Stimulated activated CD8-positive, alpha-beta memory T cell treated with anti-CD3 and anti-CD28 coated beads, Interleukin-15, amount 100 ng/mL, for 24 hours (primary cell): Measurements from ENCODE around the gene SMC6.
A peak's percentile ranks its signal among the peaks of the same experiment; 100 is the strongest.

Experiments
- DNase-seq: peaks from one replicate; pipeline ENCODE4 v3.0.0-alpha.2; 2020; ENCODE audit warnings: low read depth

Gene SMC6, protein sequence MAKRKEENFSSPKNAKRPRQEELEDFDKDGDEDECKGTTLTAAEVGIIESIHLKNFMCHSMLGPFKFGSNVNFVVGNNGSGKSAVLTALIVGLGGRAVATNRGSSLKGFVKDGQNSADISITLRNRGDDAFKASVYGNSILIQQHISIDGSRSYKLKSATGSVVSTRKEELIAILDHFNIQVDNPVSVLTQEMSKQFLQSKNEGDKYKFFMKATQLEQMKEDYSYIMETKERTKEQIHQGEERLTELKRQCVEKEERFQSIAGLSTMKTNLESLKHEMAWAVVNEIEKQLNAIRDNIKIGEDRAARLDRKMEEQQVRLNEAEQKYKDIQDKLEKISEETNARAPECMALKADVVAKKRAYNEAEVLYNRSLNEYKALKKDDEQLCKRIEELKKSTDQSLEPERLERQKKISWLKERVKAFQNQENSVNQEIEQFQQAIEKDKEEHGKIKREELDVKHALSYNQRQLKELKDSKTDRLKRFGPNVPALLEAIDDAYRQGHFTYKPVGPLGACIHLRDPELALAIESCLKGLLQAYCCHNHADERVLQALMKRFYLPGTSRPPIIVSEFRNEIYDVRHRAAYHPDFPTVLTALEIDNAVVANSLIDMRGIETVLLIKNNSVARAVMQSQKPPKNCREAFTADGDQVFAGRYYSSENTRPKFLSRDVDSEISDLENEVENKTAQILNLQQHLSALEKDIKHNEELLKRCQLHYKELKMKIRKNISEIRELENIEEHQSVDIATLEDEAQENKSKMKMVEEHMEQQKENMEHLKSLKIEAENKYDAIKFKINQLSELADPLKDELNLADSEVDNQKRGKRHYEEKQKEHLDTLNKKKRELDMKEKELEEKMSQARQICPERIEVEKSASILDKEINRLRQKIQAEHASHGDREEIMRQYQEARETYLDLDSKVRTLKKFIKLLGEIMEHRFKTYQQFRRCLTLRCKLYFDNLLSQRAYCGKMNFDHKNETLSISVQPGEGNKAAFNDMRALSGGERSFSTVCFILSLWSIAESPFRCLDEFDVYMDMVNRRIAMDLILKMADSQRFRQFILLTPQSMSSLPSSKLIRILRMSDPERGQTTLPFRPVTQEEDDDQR

DNA sequence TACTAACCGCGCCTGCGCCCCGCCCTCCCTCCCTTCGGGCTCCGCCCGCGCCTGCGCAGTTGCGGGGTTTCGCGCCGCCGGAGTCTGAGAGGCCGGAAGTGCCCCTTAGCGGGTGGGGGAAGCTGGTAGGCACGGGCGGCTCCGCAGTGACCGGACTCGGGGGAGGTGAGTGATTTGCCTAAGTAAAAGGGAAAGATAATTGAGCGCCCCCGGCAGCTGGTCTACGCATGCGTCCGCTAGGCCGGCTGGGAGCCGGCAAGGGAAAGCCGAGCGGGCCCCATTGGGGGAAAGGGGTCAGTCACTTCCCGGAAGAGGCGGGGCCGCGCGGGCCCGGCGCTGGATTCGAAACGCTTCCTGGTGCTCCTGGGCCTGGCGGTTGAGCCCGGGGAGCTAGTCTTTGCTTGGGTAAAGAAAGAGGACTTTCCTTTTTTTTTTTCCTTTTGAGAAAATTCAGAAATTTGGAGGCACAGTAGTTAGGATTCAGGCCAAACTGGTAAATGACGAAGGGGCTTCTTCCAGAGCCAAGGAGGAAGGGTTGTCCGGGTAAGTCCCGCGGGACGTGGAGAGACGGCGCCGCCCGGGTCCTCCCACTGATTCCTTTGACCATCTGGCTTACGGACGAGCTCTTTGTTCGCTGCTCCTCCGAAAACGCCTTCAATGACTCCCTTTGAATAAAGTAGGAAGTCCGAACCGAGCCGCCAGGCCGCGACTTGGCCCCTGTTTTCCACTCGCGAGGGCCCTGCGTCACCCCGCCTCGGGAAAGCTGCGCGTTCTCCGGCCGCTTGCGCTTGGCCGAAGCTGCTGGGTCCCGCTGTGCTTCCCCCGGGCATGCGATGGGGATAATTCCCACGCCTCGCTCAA is at the start of gene SMC6, which contains the start of gene GEN1:
TSS of gene SMC6 (minus strand) at position 8 of the 861 bp plus-strand sequence. CDS start 7,864 bp downstream, outside the sequence.
TSS of gene GEN1 (plus strand) at position 336 of the 861 bp plus-strand sequence. CDS start 5,806 bp downstream, outside the sequence.
- DNase-seq, result peak; percentile 89

DNA sequence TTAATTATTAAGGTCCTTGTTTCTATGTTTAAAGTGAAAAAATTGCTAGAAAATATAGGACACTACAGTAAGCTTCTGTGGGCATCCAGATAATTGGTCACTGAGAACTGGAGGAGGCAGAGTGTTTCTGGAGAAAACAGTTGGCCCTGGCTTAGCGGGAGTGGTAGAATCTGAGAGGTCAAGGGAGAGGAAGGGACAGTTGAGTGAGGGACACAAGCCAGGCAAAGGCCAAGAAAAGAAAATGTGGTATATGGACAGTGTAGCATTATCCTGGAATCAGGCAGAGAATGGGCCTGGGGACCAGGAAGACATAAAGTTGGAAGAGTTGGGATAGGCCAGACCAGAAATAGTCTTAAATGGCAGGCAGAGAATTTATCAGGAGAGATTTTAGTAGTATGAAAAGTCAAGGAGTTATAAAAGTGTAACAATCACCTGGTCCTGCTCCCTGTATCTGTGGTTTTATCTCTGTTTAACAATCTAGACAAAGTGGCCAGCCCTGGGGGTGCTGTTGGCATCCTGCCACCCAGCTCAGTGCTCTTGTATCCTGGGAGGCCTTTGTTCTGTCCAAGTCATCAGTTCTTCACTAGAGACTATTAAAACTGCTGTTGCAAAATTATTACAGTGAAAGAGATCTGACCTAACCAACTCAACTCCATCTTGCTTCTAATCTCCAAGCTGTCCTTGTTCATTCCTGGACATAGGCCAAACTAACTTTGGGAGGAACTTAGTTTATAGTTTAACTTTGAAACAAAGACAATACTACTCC is 47.3 kb upstream of the SMC6 start:
- no peak for DNase-seq

DNA sequence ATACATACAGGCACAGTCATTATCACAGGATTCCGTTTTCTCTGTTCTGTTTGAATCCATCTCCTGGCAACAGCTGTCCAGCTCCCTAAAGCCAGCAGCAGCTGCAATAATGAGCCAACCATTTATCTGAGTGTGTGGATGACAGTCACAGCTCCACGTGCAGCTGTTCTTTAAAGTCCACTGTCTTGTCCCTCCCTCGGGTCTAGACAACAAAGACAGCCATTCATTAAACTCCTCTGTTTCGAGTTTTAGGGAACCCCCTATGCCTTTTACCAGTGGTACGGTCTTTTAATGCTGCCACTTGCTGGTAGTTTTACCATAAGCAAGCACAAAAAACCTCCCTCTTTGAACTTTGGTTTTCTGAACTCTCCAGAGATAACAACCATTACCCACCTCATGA is 46.6 kb upstream of the SMC6 start:
- DNase-seq, result no peak

DNA sequence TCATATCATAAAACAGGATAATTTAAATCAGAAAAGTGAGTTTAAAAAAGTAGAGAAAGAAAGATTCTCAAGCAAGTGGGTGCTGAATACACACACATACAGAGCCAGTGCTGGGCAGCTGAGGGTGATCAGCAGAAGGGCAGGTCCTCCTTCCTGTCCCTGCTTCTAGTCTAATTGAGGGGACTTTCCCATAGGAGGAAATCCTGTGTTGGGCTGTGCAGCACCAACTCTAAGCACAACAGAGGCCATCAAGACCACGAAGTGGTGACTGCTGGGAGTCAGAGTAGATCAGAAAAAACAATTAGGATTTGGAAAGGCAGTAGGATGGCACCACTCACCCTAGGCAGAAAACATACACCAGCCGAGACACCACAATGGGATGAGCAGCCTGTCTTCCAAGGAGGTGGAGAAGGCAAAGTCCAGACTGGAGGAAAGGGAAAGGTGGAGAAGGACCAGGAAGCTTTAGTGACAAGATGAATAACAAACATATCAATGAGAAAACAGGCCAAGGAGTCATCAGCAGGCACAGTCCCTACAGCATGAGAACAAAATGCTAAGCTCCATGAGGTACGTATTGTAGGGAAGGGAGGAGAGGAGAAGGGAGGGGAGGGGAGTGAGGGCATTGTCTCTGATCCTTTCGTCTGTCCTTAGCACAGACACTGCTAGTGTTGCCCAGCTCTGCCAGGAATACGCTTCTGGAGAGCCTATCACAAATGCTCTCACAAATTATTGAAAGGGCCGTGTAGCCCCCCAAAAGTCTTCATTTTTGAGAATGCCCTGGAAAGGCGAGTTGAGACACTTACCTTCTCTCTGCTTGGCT is 45.9 kb upstream of the SMC6 start:
- DNase-seq, result no peak

DNA sequence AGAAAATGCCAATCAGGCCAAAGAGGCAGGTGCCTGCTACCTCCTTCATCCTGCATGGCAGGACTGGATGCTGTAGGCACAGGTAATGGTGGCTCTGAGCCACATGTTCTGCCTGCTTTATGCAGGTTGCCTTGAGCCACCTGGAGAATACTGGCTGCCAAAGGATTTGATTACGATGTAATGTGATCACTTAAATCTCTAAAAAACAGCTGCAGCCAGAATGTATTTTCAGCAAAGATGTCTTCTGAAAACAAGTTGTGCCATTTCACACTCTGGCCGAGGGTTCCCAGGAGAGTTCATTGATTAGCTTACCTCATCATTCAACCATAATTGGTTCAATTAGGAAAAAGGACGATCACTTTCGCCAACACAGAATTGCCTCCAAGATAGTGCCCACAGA is 44.7 kb upstream of the SMC6 start:
- DNase-seq, result no peak

DNA sequence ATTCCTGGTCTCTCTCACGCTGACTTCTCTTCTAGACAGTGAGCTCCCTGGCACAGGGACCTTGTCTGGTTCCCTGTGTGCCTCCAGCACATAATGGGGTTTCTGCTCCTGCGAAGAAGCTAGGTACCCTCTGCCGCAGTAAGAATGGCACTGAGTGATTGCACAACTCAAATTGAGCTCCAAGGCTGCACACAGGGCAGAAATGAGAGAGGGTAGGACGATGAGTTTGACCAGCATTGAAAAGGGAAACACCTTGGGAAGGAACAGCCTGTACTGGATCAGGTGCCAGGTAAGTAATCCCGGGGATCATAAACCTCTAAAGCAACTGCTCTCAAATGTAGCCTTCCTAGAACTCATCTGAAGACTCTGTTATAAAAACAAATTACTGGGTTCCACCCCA is 41.7 kb upstream of the SMC6 start:
- no peak for DNase-seq

DNA sequence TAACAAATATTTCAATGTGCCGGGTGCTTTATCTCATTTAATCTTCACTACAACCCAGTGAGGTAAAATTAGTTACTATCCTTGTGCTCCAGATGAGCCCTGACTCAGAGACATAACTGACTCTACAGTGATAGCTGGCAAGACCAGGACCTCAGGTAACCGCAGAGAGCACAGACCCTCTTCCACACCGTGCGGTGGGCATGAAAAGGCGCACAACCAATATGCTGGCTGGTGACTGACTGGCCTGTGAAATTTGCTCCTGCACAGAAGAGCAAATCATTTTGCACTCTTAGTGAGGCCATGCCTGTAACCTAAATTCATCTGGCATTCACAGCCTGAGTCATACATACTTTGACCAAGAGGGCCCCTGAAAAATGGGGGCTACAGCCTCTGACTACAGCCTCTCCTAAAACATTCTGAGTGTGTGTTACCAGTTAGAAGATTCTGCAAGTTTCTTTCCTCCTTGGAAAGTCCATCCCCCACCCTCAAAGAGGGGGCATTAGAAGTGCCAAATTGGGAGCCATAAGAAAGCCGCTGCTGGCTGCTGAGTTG is 40.3 kb upstream of the SMC6 start:
- DNase-seq, result no peak

DNA sequence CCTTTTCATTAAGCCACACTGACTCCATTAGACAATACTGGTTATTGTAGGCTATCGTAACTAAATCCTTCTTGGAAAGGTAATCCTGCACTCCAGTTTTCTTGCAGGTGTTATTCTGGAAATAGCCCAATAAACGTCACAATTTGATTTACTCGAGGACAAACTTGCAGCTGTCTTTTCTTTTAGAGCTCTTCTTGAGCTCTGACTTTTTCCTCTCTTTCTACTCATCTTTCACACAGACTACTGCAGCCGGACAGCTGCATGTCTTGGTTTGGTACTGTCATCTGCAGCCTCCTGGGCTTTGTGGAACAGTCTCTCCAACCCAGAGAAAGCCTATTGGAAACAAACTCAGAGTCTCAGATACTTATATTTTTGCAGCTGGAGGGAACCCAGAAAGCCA is 39.7 kb upstream of the SMC6 start:
- no peak for DNase-seq

DNA sequence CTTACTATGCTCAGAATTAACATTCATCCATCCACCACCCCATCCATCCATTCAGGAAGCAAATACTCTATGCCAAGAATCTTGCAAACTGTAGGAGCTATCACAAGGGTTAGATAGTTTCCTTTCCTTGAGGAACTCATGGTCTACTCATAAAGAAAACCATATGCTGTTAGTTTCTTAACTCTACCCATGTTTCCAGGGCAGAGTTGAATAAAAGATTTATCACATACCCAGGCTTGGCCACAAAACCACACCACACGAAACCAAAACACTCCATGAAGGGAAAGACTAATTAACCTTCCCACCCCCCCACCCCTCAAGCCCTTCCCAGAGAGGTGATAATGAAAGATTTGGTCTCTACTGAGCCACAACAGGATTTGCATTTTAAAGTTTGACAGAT is 38.9 kb upstream of the SMC6 start:
- no peak for DNase-seq

DNA sequence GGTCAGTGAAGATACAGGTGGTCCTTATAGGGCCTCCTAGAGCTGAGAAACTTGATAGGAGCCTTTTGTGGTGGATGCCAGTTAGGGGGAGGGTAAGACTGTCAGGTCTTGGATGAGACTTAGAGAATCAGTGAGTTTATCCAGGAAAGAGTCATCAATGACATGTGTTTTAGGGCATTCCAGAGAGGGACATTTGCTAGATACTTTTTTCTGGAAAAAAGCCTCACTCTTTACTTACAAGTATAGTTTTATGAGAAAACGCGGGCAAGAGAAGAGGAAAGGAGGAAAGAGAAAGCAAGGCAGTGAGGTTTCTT is 38.2 kb upstream of the SMC6 start:
- DNase-seq, result no peak

DNA sequence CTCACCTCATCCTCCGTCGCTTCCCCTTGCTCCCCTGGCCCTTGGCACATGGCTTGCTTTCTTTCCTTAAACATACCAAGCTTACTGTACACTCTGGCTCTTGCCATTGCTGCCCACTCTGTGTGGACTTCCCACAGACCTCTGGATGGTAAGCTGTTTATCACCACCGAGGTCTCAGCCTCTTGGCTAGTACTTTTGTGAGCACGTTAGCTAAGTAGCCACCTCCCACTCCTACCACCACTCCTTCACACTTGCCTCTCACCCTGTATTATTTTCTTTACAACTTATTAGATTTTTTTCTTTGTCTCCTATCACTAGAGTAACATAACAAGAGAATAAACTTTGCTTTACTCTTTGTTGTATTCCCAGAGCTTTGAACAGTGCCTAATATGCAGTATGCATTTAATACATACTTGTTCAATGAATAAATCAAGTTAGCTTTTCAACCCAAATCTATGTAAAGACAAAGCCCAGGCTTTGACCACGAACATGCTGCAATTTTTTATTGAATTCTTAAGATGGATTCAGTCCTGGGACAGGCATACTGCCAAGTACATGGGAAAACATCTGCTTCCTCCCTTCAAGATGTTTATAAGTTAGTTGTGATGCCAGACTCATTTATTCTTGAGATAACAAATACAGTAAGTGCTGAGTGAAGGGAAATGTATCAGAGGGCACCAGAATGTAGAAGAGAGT is 37.7 kb upstream of the SMC6 start:
- no peak for DNase-seq

DNA sequence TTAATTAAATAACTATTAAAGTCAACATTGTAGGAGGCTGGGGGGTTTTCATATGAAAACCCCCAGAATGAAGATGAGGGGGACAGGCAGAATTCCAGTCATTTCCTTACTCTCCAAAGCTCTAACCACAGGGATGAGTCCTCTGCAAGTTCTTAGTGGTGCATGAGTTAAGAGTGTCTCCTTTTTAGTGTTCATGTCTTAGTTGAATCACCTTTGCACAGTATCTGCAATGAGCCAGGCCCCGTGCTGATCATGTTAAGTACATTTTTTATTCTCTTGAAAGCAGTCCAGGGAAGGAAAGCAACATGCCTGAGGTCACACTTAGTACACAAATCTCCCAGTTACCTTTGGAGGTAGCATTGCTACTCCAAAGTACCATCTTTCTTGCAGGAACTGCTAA is 36.9 kb upstream of the SMC6 start:
- DNase-seq, result no peak

DNA sequence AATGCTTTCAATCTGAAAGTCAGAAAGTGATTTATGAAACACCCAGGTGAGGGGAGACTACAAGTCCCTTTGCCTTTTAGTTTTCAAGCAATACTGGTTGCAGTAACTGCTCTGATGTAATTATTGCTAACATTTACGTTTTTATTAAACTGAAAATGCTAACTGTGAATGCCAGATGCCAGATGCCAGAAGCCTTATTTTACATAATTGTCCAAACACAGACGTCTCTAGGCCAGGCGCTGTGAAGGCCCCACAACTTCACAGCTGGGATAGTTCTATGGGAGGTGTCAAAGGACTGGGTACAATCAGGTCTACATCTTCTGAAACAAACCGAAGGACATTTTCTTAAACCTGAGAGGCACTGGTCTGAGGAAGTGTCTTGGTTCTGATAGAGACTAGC is 35.2 kb upstream of the SMC6 start:
- no peak for DNase-seq

DNA sequence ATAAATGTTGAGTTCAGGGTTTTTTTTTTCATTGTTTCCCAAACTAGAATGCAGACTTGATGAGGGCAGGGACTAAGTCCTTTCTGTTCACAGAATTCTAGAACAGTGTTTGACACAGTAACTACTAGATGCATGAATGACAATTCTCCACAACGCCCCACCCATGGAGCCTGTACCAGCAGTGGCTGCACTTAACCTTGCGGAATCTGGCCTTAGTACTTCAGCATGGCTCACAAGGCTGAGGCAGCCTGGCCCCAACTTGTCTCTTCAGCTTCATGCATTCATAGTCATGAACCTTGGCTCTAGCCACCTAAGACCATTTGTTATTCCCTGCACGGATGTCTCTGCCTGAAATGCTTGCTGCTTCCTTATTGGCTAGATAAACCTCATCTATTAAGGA is 33.1 kb upstream of the SMC6 start:
- DNase-seq, result no peak

DNA sequence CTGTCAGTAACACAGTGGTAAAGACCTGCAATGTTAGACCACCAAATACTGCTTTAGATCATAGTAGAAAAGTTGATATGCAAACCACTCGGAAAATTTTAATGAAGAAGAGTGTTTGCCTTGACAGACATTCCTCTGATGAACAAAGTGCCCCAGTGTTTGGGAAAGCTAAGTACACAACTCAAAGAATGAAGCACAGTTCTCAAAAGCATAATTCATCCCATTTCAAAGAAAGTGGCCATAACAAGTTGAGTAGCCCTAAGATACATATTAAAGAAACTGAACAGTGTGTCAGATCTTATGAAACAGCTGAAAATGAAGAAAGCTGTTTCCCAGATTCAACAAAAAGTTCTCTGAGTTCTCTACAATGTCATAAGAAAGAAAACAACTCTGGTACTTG is 27.9 kb upstream of the SMC6 start:
- DNase-seq, result no peak

DNA sequence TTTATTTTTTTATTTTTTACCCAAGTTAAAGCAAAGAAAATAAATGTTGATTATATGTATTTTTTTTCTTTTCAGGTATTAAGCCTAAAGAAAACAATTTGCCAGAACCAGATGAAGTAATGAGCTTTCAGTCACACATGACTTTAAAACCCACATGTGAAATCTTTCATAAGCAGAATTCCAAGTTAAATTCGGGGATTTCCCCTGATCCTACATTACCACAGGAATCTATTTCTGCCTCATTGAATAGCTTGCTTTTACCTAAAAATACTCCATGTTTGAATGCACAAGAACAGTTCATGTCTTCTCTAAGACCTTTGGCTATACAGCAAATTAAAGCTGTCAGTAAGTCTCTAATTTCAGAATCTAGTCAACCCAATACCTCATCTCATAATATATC is 26.9 kb upstream of the SMC6 start:
- DNase-seq, result no peak

DNA sequence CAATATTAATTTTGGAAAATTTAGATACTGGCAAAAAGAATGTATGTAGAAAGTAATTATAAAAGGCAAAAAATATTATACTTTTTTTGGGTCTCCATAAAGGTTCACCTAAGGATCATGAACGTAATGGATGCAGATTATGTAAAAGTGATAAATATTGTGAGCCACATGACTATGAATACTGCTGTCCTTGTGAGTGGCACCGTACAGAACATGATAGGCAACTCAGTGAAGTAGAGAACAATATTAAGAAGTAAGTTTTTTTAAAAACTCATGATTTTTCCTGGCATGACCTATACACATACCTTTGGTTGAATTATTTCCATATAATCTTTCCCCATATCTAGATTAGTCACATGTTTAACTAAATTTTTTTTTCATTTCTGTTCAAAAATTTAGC is 18.9 kb upstream of the SMC6 start:
- DNase-seq, result no peak

DNA sequence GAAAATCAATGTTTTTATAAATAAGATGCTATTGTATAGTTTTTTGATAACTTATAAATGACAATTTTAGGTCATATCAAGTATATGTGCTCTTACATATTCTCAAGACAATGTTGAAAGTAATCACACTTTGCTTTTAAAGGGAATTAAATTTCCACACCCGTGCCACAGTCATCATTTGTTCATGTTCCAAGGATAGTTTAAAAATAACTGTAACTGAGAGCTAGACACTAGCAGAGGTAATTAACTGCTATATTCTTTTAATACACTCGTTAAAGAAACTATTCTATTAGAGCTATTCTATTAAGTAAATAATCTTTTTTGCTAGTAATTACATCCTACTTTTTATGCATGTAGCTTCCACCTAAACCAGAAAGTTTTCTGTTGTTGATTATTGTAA is 18.3 kb upstream of the SMC6 start:
- no peak for DNase-seq

DNA sequence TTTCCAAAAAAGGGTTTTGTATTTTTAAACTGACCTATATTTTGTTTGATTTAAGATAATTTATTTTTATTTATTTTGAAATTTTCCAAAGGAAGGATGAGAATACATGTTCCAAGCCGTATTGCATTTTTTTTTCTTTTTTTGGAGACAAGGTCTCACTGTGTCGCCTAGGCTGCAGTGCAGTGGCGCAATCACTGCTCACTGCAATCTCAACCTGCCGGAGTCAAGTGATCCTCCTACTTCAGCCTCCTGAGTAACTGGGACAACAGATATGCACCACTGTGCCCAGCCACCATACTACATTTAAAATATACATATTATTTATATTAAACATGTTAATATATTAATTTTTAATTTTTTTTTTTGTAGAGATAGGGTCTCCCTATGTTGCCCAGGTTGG is 15.3 kb upstream of the SMC6 start:
- no peak for DNase-seq
